IMR-90 (cell line): ENCODE results near the gene RAPSN. TPM values are rescaled to one million over a fixed set of nuclear protein-coding genes. Genes with fewer than 3 reads are reported as not detected.

Experiments used
- ATAC-seq: fragments of 200-7000 bp; cut with Tn5 transposase; 2 replicates; pipeline ENCODE4 v1.9.1; 2020; ENCODE audit warnings: low read depth, mild to moderate bottlenecking, moderate library complexity
- BruUV-seq: library from RNA; stranded (reverse); fragments of 400-500 nt; replicated peaks from 2 replicates; lab custom pipeline; 2021; lab: Mats Ljungman, UMichigan
- CTCF ChIA-PET: fragments of 300-600 bp; formaldehyde crosslinking; extraction: SDS; loops from one replicate; lab custom pipeline; 2021; ENCODE audit warnings: antibody characterized with exemption; lab: Yijun Ruan, JAX
- POLR2A ChIA-PET: fragments of 300-600 bp; sonication (Branson Sonifier 250); formaldehyde crosslinking; loops from one replicate; lab custom pipeline; 2022; ENCODE audit warnings: antibody characterized with exemption; ENCODE audit not compliant: unreplicated experiment; lab: Charles Lee
- DNase-seq: peaks from one replicate; pipeline ENCODE4 v3.0.0; 2013
- H2AFZ ChIP-seq: replicated peaks from 2 replicates; pipeline ENCODE3; 2013; ENCODE audit warnings: low read length, mild to moderate bottlenecking; ENCODE audit not compliant: poor library complexity
- H2AK5ac ChIP-seq: 2 replicates; pipeline ENCODE4 v1.6.1; 2013; ENCODE audit warnings: low read depth, low read length, inconsistent platforms
- H2AK9ac ChIP-seq: replicated peaks from 2 replicates; pipeline ENCODE3; 2013; ENCODE audit warnings: mild to moderate bottlenecking, low read depth, low read length, moderate library complexity; ENCODE audit not compliant: poor library complexity
- H2BK120ac ChIP-seq: 2 replicates; pipeline ENCODE4 v1.6.1; 2013; ENCODE audit warnings: low read depth, low read length, inconsistent platforms
- H2BK15ac ChIP-seq: 3 replicates; pipeline ENCODE4 v1.6.1; 2013; ENCODE audit warnings: low read depth, low read length, inconsistent platforms
- H2BK20ac ChIP-seq: 2 replicates; pipeline ENCODE4 v1.6.1; 2013; ENCODE audit warnings: low read depth, mild to moderate bottlenecking, inconsistent platforms, low read length, moderate library complexity
- H2BK5ac ChIP-seq: 2 replicates; pipeline ENCODE4 v1.6.1; 2013; ENCODE audit warnings: mild to moderate bottlenecking, low read depth, low read length, inconsistent platforms; ENCODE audit not compliant: poor library complexity, severe bottlenecking
- H3K14ac ChIP-seq: replicated peaks from 2 replicates; pipeline ENCODE4 v1.6.1; 2013; ENCODE audit warnings: low read depth, low read length, inconsistent platforms
- H3K18ac ChIP-seq: 2 replicates; pipeline ENCODE4 v1.6.1; 2013; ENCODE audit warnings: low read depth, low read length, control low read depth
- H3K23ac ChIP-seq: 2 replicates; pipeline ENCODE4 v1.6.1; 2013; ENCODE audit warnings: low read depth, low read length, inconsistent platforms
- H3K27ac ChIP-seq: 2 replicates; pipeline ENCODE4 v1.5.1; 2013; ENCODE audit warnings: mild to moderate bottlenecking, control low read depth, low read length; ENCODE audit not compliant: insufficient read depth
- H3K27me3 ChIP-seq: 2 replicates; pipeline ENCODE4 v1.6.1; 2013; ENCODE audit warnings: low read length; ENCODE audit not compliant: control insufficient read depth, insufficient read depth
- H3K36me3 ChIP-seq: 2 replicates; pipeline ENCODE4 v1.6.1; 2013; ENCODE audit warnings: low read length, mixed read lengths; ENCODE audit not compliant: control insufficient read depth, insufficient read depth
- H3K4ac ChIP-seq: 2 replicates; pipeline ENCODE4 v1.6.1; 2013; ENCODE audit warnings: low read depth, low read length, inconsistent platforms
- H3K4me1 ChIP-seq: 2 replicates; pipeline ENCODE4 v1.6.1; 2013; ENCODE audit warnings: low read length, mixed read lengths; ENCODE audit not compliant: control insufficient read depth, insufficient read depth
- H3K4me2 ChIP-seq: 2 replicates; pipeline ENCODE4 v1.6.1; 2013; ENCODE audit warnings: low read depth, mild to moderate bottlenecking, control low read depth, low read length, moderate library complexity
- H3K4me3 ChIP-seq: 2 replicates; pipeline ENCODE4 v1.5.1; 2013; ENCODE audit warnings: low read depth, mild to moderate bottlenecking, control low read depth, low read length, moderate library complexity; ENCODE audit not compliant: insufficient read depth
- H3K56ac ChIP-seq: 2 replicates; pipeline ENCODE4 v1.6.1; 2013; ENCODE audit warnings: low read length, inconsistent platforms; ENCODE audit not compliant: insufficient read depth; ENCODE audit errors: extremely low read depth
- H3K79me1 ChIP-seq, 2 experiments: 2 replicates each; pipeline ENCODE4 v1.6.1; 2013; ENCODE audit warnings: low read length in 2 of 2, inconsistent platforms in 1 of 2, low read depth in 1 of 2
- H3K9ac ChIP-seq: 2 replicates; pipeline ENCODE4 v1.6.1; 2013; ENCODE audit warnings: low read depth, low read length, control low read depth
- H3K9me1 ChIP-seq: 2 replicates; pipeline ENCODE4 v1.6.1; 2013; ENCODE audit warnings: low read length, inconsistent platforms; ENCODE audit not compliant: insufficient read depth
- H3K9me3 ChIP-seq: 2 replicates; pipeline ENCODE4 v1.6.1; 2013; ENCODE audit warnings: low read length; ENCODE audit not compliant: control insufficient read depth, insufficient read depth
- H4K20me1 ChIP-seq: 2 replicates; pipeline ENCODE4 v1.6.1; 2013; ENCODE audit warnings: low read length, inconsistent platforms; ENCODE audit not compliant: insufficient read depth
- H4K5ac ChIP-seq: 2 replicates; pipeline ENCODE4 v1.6.1; 2013; ENCODE audit warnings: mild to moderate bottlenecking, low read depth, low read length, control low read depth
- H4K8ac ChIP-seq, 2 experiments: 2 replicates each; pipeline ENCODE4 v1.6.1; 2013; ENCODE audit warnings: low read depth in 2 of 2, low read length in 2 of 2, control low read depth in 1 of 2, inconsistent platforms in 1 of 2
- H4K91ac ChIP-seq: 2 replicates; pipeline ENCODE4 v1.6.1; 2013; ENCODE audit warnings: low read depth, low read length, inconsistent platforms; ENCODE audit not compliant: insufficient read depth
- CEBPB ChIP-seq: IDR thresholded peaks from 2 replicates; pipeline ENCODE4 v1.6.1; 2012; ENCODE audit warnings: low read depth, low read length, improper control_type of control experiment
- RAD21 ChIP-seq: IDR thresholded peaks from 2 replicates; pipeline ENCODE4 v1.6.1; 2012; ENCODE audit warnings: low read length, improper control_type of control experiment
- WGBS, 2 experiments: methylation state at CpG; one replicate each; pipeline versions ENCODE4 v1.1.5 to v1.1.7; 2013; ENCODE audit warnings: missing lambda C conversion rate in 2 of 2; ENCODE audit not compliant: insufficient read length in 1 of 2; ENCODE audit errors: extremely low coverage in 2 of 2; 5-methylcytosine and 5-hydroxymethylcytosine counted together
- dilution Hi-C: fragments of 300-500 bp; cut with HindIII; formaldehyde crosslinking; loops from one replicate; pipeline ENCODE4 v1.14.3; 2018; ENCODE audit warnings: low sequenced_read_pairs; ENCODE audit not compliant: unreplicated experiment
- in situ Hi-C: fragments of 300-500 bp; cut with MboI; formaldehyde crosslinking; loops from 3 replicates; pipeline ENCODE4 v1.14.3; 2019; ENCODE audit warnings: low sequenced_read_pairs, inconsistent platforms, mixed read lengths
- intact Hi-C: fragments of 100-400 bp; cut with micrococcal nuclease; formaldehyde crosslinking; loops from 2 replicates; pipeline ENCODE4 v1.10.0; 2022
- polyA plus RNA-seq, 3 experiments: library from polyadenylated mRNA; depleted of rRNA; stranded (reverse); fragments of >200 nt; gene quantifications; 2 replicates each; pipeline ENCODE4 v1.2.3, GENCODE V29; 2012; ENCODE audit warnings: low replicate concordance in 1 of 3
- total RNA-seq: library from RNA; depleted of rRNA; stranded (reverse); fragments of >200 nt; gene quantifications from 2 replicates; pipeline ENCODE4 v1.2.3, GENCODE V29; 2012

The RAPSN gene
- total and polyA plus RNA-seq, 2 of the 4 experiments (the other 2 are of a cell fraction): 0.03 TPM; not detected in 1

GRCh38 chr11:47460571-47461235 lies 11.8 kb upstream of the RAPSN start:
- no TSS peak for BruUV-seq
- Histone ChIP-seq H2BK20ac (no peak overlapping the region), H3K9ac (no peak overlapping the region), H3K9me1 (peaks cover 9% of the 10 kb centered on the region), H2BK120ac (no peak overlapping the region), H3K4me3 (no peak overlapping the region), H3K23ac (0 out of 2 replicates have a peak overlapping the region, but pooled peaks have one; percentile 1), H3K4me1 (no peaks in the 10 kb centered on the region; the same call in 1 of the 2 replicates), H3K79me1 (peaks cover 15 to 45% of the 10 kb centered on the region in 2 experiments), H4K91ac (no peak overlapping the region), H3K27me3 (no peaks in the 10 kb centered on the region), H3K9me3 (no peaks in the 10 kb centered on the region), H3K36me3 (peaks cover 17% of the 10 kb centered on the region), H4K5ac (no peak overlapping the region), H3K18ac (no peak overlapping the region), H3K14ac (no peak overlapping the region), H2AK9ac (no peak overlapping the region), H4K8ac (no peak overlapping the region), H2BK5ac (no peak overlapping the region), H3K4me2 (no peak overlapping the region), H3K56ac (no peak overlapping the region), H2AFZ (no peak overlapping the region), H2AK5ac (no peak overlapping the region), H4K20me1 (peaks cover 3% of the 10 kb centered on the region; the same call in 1 of the 2 replicates), H3K4ac (no peak overlapping the region), H3K27ac (no peak overlapping the region), H2BK15ac (no peak overlapping the region)
- dilution Hi-C loops (no loop called here), intact Hi-C loops (no loop called here), in situ Hi-C loops (no loop called here)
- ChIA-PET CTCF (no interaction called here), POLR2A (no interaction called here)
- TF ChIP-seq CEBPB (peak; percentile 83), RAD21 (no peak)
- peak; percentile 29 for DNase-seq
- no peak for ATAC-seq
- WGBS, 2 experiments: 80% methylated on average over 1 of the region's 2 CpGs; no CpG with 5 or more reads in 1 of the 2 experiments
